Endodermal cell (in vitro differentiated cells): ENCODE measurements around the gene CDSN. TPM values are rescaled to one million over a fixed set of nuclear protein-coding genes. Genes with fewer than 3 reads are reported as not detected.

Source experiments
- DNase-seq: peaks from one replicate; pipeline ENCODE4 v3.0.0-alpha.2; 2017
- H3K27ac ChIP-seq: 2 replicates; pipeline ENCODE4 v1.5.1; 2013; ENCODE audit warnings: mild to moderate bottlenecking, low read depth, low read length, moderate library complexity
- H3K27me3 ChIP-seq: 2 replicates; pipeline ENCODE4 v1.6.1; 2013; ENCODE audit warnings: mild to moderate bottlenecking, low read length, moderate library complexity; ENCODE audit not compliant: insufficient read depth, control insufficient read depth, poor library complexity, severe bottlenecking
- H3K36me3 ChIP-seq: 2 replicates; pipeline ENCODE4 v1.7.0; 2013; ENCODE audit warnings: mild to moderate bottlenecking, low read length, moderate library complexity; ENCODE audit not compliant: control insufficient read depth, insufficient read depth
- H3K4me1 ChIP-seq: one replicate; pipeline ENCODE4 v1.7.0; 2013; ENCODE audit warnings: low read length; ENCODE audit not compliant: control insufficient read depth, insufficient read depth
- H3K4me3 ChIP-seq: 2 replicates; pipeline ENCODE4 v1.5.1; 2013; ENCODE audit warnings: mild to moderate bottlenecking, low read length, moderate library complexity
- H3K9ac ChIP-seq: 2 replicates; pipeline ENCODE4 v1.6.1; 2013; ENCODE audit warnings: mild to moderate bottlenecking, low read length, moderate library complexity; ENCODE audit not compliant: poor library complexity, severe bottlenecking; ENCODE audit errors: extremely low read depth
- H3K9me3 ChIP-seq: 2 replicates; pipeline ENCODE4 v1.6.1; 2013; ENCODE audit warnings: mild to moderate bottlenecking, low read length, moderate library complexity; ENCODE audit not compliant: control insufficient read depth
- H3K27ac Mint-ChIP-seq: 2 replicates; pipeline ENCODE4 v1.8.0; 2020; ENCODE audit warnings: mixed read lengths
- H3K27me3 Mint-ChIP-seq: 2 replicates; pipeline ENCODE4 v1.8.0; 2021; ENCODE audit warnings: mild to moderate bottlenecking, mixed read lengths; ENCODE audit not compliant: insufficient read depth
- H3K36me3 Mint-ChIP-seq: 2 replicates; pipeline ENCODE4 v1.8.0; 2020; ENCODE audit warnings: low read depth, mixed read lengths
- H3K4me1 Mint-ChIP-seq: 2 replicates; pipeline ENCODE4 v1.8.0; 2020; ENCODE audit warnings: mixed read lengths
- H3K4me3 Mint-ChIP-seq: 2 replicates; pipeline ENCODE4 v1.8.0; 2020; ENCODE audit warnings: mild to moderate bottlenecking, moderate library complexity, mixed read lengths
- H3K9me3 Mint-ChIP-seq: 2 replicates; pipeline ENCODE4 v1.8.0; 2020; ENCODE audit warnings: mild to moderate bottlenecking, mixed read lengths
- WGBS, 2 experiments: methylation state at CpG; one replicate each; pipeline versions ENCODE4 v1.1.5 to v1.1.7; 2013; ENCODE audit warnings: missing lambda C conversion rate in 2 of 2, mixed read lengths in 1 of 2; ENCODE audit not compliant: insufficient coverage in 1 of 2, insufficient read length in 1 of 2; 5-methylcytosine and 5-hydroxymethylcytosine counted together
- total RNA-seq, 2 donors: library from RNA; stranded (reverse); fragmentation: NEBNext Ultra II Directional in 1 of 2; extraction: Animal tissue kit (Norgen Biotek cat#: 25700) in 1 of 2; gene quantifications; 2 replicates in 1 of 2; 3 replicates in 1 of 2; pipeline ENCODE4 v1.2.1, GENCODE V29; 2021
- TF ChIP-seq, protein P1 (sequence below): fragments of 200-600 bp; sonication (generic); conservative IDR thresholded peaks from 2 replicates; pipeline ENCODE4 v1.5.0; 2021; ENCODE audit warnings: antibody characterized with exemption, mild to moderate bottlenecking

The CDSN gene
- total RNA-seq, 2 donors from 2014 or later, result not detected

DNA sequence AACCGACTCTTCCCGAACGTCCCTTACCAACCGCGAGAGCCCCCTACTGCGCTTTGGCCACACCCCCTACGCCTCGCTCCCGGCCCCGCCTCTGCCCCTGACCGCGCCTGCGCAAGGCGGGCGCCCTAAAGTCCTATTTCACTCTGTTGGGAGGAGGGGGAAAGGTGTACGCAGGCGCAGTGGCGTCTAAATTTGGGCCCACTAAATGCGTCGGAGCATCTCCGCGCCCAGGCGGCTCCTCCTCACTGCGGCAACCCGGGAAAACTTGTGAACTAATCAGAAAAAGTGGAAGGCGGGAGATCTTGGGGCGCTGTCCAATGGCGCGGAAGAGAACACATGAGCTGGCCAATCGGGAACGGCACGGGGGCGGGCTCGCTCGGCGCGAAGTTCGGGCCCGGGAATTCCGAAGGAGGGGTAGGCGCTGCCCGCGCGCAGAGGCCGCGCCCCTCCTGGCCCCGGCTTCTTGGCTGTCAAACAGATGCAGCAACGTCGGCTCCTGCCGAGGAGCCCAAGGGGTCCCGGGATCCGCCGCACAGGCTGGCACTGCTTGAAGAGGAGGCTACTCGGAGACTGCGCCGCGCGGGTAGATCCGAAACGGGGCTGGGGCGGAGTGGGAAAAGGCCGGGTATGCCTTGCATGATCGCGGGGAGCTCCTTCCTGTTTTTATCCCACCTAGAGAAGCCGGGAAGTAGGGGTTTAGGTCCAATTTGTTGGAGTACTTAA is 38.1 kb upstream of the CDSN start, which contains the start of gene TCF19:
Gene TCF19 (plus strand): TSS at position 450 of the 723 bp plus-strand sequence. CDS start 881 bp downstream, outside the sequence.
- H3K27ac ChIP-seq, result no peak within 1 kb of the TSS
- 0 to 1% methylated on average over 31 to 65 of the region's 65 CpGs for WGBS, 2 experiments
- peak within 1 kb of the TSS; percentile 89 for H3K27ac Mint-ChIP-seq

DNA sequence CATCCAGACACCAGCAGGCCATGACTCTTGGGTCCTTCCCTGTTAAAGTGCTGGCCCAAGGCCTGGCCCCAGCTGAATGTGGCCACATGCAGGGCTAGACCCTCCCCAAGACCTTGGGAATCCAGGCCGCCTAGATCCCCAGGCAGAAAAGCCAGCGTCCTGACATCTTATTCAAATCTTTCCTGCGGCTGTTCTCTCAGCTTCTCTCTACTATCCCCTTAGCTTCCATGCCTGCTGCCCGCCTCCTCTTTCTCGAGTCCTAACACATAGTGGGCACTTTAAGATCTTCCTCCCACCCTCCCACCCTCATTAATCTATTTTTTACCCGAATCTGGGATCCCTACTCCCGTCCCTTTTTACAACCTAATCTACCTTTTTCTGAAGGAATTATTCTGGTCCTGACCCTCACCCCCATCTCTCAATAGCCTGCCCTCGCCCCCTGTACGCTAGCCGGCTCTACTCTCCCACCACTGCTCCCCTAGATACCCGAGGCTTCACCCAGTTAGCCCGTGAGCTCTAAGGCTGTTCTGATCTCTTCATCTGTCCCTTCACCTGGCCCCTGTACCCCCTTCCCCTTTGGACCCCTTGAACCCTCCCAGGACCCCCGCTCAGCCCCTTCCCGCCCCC is 37.4 kb upstream of the CDSN start, which contains the start of gene CCHCR1:
Gene CCHCR1 (minus strand): TSS at position 290 of the 627 bp plus-strand sequence. CDS start 202 bp downstream, at position 88.
- WGBS, 2 experiments, result 16% methylated on average over 12 to 14 of the region's 14 CpGs
- H3K9me3 ChIP-seq, result no peaks in the 10 kb centered on the region
- peaks cover 3% of the 10 kb centered on the region for H3K4me1 ChIP-seq
- TF ChIP-seq, protein P1, sequence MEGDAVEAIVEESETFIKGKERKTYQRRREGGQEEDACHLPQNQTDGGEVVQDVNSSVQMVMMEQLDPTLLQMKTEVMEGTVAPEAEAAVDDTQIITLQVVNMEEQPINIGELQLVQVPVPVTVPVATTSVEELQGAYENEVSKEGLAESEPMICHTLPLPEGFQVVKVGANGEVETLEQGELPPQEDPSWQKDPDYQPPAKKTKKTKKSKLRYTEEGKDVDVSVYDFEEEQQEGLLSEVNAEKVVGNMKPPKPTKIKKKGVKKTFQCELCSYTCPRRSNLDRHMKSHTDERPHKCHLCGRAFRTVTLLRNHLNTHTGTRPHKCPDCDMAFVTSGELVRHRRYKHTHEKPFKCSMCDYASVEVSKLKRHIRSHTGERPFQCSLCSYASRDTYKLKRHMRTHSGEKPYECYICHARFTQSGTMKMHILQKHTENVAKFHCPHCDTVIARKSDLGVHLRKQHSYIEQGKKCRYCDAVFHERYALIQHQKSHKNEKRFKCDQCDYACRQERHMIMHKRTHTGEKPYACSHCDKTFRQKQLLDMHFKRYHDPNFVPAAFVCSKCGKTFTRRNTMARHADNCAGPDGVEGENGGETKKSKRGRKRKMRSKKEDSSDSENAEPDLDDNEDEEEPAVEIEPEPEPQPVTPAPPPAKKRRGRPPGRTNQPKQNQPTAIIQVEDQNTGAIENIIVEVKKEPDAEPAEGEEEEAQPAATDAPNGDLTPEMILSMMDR, result no peak
- peaks cover 24% of the 10 kb centered on the region for H3K36me3 ChIP-seq
- H3K4me3 ChIP-seq, result peak within 1 kb of the TSS; percentile 96
- DNase-seq, result no peak
- H3K27me3 ChIP-seq, result no peaks in the 10 kb centered on the region
- H3K4me3 Mint-ChIP-seq, result peak within 1 kb of the TSS; percentile 86
- H3K36me3 Mint-ChIP-seq, result peaks cover 40% of the 10 kb centered on the region
- H3K27ac Mint-ChIP-seq, result peak within 1 kb of the TSS; percentile 89
- no peaks in the 10 kb centered on the region for H3K9me3 Mint-ChIP-seq
- no peaks in the 10 kb centered on the region for H3K27me3 Mint-ChIP-seq
- H3K4me1 Mint-ChIP-seq, result peaks cover 17% of the 10 kb centered on the region
- H3K27ac ChIP-seq, result no peak within 1 kb of the TSS
- H3K9ac ChIP-seq, result peak within 1 kb of the TSS; percentile 51

More for the DNA sequence above, 38.1 kb upstream of the CDSN start, which contains the start of gene TCF19:
- Histone ChIP-seq H3K4me3 (peak within 1 kb of the TSS; percentile 96), H3K27me3 (no peaks in the 10 kb centered on the region), H3K4me1 (peaks cover 3% of the 10 kb centered on the region), H3K36me3 (peaks cover 29% of the 10 kb centered on the region), H3K9me3 (no peaks in the 10 kb centered on the region), H3K9ac (peak within 1 kb of the TSS; percentile 51)
- H3K4me3 Mint-ChIP-seq, result peak within 1 kb of the TSS; percentile 86
- no peaks in the 10 kb centered on the region for H3K9me3 Mint-ChIP-seq
- peak; percentile 99 for DNase-seq
- H3K36me3 Mint-ChIP-seq, result peaks cover 38% of the 10 kb centered on the region
- TF ChIP-seq, protein P1, result no peak
- H3K4me1 Mint-ChIP-seq, result peaks cover 17% of the 10 kb centered on the region
- no peaks in the 10 kb centered on the region for H3K27me3 Mint-ChIP-seq

DNA sequence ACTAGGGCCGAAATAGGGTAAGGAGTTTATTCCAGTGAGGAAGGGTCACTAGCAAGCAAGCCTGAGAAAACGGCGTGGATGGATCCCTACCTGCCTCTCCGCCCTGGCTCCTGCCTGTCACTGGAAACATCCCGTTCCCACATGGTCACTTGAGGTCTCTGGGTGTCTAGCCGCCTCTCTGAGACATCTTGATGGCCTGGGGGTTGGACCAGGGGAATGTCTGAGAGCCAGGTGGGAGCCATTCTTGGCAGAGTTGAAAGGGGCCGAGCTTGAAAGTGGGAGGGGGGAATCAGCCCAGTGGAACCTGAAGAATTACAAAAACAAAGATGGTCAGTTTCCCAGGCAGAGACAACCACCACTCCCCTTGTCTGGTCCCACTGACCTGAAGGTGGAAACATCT is 36.4 kb upstream of the CDSN start:
- no peak overlapping the region for H3K27ac Mint-ChIP-seq
- Histone ChIP-seq H3K4me1 (peaks cover 3% of the 10 kb centered on the region), H3K36me3 (peaks cover 20% of the 10 kb centered on the region), H3K9ac (no peak overlapping the region), H3K27me3 (no peaks in the 10 kb centered on the region), H3K27ac (no peak overlapping the region), H3K9me3 (no peaks in the 10 kb centered on the region), H3K4me3 (peak overlapping the region; percentile 96)
- peaks cover 34% of the 10 kb centered on the region for H3K36me3 Mint-ChIP-seq
- TF ChIP-seq, protein P1, result no peak
- 93 to 97% methylated on average over 6 to 7 of the region's 7 CpGs for WGBS, 2 experiments
- H3K4me3 Mint-ChIP-seq, result no peak overlapping the region
- H3K4me1 Mint-ChIP-seq, result peaks cover 17% of the 10 kb centered on the region
- H3K27me3 Mint-ChIP-seq, result no peaks in the 10 kb centered on the region
- H3K9me3 Mint-ChIP-seq, result no peaks in the 10 kb centered on the region
- no peak for DNase-seq
